Osteoblast (primary cell): ENCODE data around the gene FMR1. TPM values are rescaled to one million over a fixed set of nuclear protein-coding genes. Genes with fewer than 3 reads are reported as not detected.

ENCODE experiments used
- DNase-seq: peaks from one replicate; pipeline ENCODE4 v3.0.0; 2011; ENCODE audit warnings: low spot score, mixed read lengths; ENCODE audit not compliant: insufficient read length; ENCODE audit errors: missing footprints
- H2AFZ ChIP-seq: 2 replicates; pipeline ENCODE4 v1.6.0; 2011; ENCODE audit warnings: mild to moderate bottlenecking, low read length
- H3K27ac ChIP-seq: 2 replicates; pipeline ENCODE4 v1.5.1; 2011; ENCODE audit warnings: mild to moderate bottlenecking, low read depth, low read length, moderate library complexity
- H3K27me3 ChIP-seq: 2 replicates; pipeline ENCODE4 v1.6.0; 2012; ENCODE audit warnings: mild to moderate bottlenecking, control low read depth, inconsistent platforms, low read length, moderate library complexity; ENCODE audit not compliant: insufficient read depth
- H3K36me3 ChIP-seq: 2 replicates; pipeline ENCODE4 v1.5.1; 2011; ENCODE audit warnings: mild to moderate bottlenecking, low read length, control low read depth, moderate library complexity; ENCODE audit not compliant: insufficient read depth
- H3K4me1 ChIP-seq: 2 replicates; pipeline ENCODE4 v1.5.1; 2011; ENCODE audit warnings: mild to moderate bottlenecking, low read length, control low read depth, moderate library complexity; ENCODE audit not compliant: insufficient read depth
- H3K4me2 ChIP-seq: 2 replicates; pipeline ENCODE4 v1.6.0; 2011; ENCODE audit warnings: mild to moderate bottlenecking, low read length; ENCODE audit not compliant: insufficient read depth
- H3K4me3 ChIP-seq: fragments of 200-600 bp; sonication (generic); 3 replicates; pipeline ENCODE4 v1.5.1; 2012; ENCODE audit warnings: mild to moderate bottlenecking, low read length, inconsistent platforms; ENCODE audit not compliant: insufficient read depth
- H3K79me2 ChIP-seq: 2 replicates; pipeline ENCODE4 v1.6.0; 2012; ENCODE audit warnings: mild to moderate bottlenecking, low read length, control low read depth, inconsistent platforms; ENCODE audit not compliant: insufficient read depth
- H3K9me3 ChIP-seq: 2 replicates; pipeline ENCODE4 v1.5.1; 2011; ENCODE audit warnings: low read depth, low read length, control low read depth
- H4K20me1 ChIP-seq: 2 replicates; pipeline ENCODE4 v1.6.0; 2012; ENCODE audit warnings: mild to moderate bottlenecking, low read length, control low read depth; ENCODE audit not compliant: insufficient read depth
- CTCF ChIP-seq: IDR thresholded peaks from 2 replicates; pipeline ENCODE4 v1.5.1; 2011; ENCODE audit warnings: mild to moderate bottlenecking, low read depth, low read length, moderate library complexity; ENCODE audit errors: extremely low read depth
- total RNA-seq: library from RNA; depleted of rRNA; stranded (reverse); fragments of >200 nt; gene quantifications from 2 replicates; pipeline ENCODE4 v1.2.3, GENCODE V29; 2012

The FMR1 gene
- total RNA-seq, 1 donor = 35.8 TPM

GRCh38 chrX:147945286-147945685 lies 33.6 kb downstream of the FMR1 start:
- no peak overlapping the region for H2AFZ ChIP-seq
- no peaks in the 10 kb centered on the region for H3K4me1 ChIP-seq
- H4K20me1 ChIP-seq = no peaks in the 10 kb centered on the region
- H3K79me2 ChIP-seq = no peaks in the 10 kb centered on the region
- no peak overlapping the region for H3K4me2 ChIP-seq
- no peak overlapping the region for H3K27ac ChIP-seq
- H3K9me3 ChIP-seq = no peaks in the 10 kb centered on the region
- H3K36me3 ChIP-seq = peaks cover 3% of the 10 kb centered on the region
- no peak for TF ChIP-seq CTCF
- H3K27me3 ChIP-seq = no peaks in the 10 kb centered on the region
- H3K4me3 ChIP-seq = no peak overlapping the region
- DNase-seq = no peak

- H3K9me3 ChIP-seq = no peaks in the 10 kb centered on the region
- no peak overlapping the region for H3K4me3 ChIP-seq
- DNase-seq = no peak
- H3K79me2 ChIP-seq = no peaks in the 10 kb centered on the region
- no peak overlapping the region for H3K4me2 ChIP-seq
- peaks cover 3% of the 10 kb centered on the region for H3K36me3 ChIP-seq
- no peaks in the 10 kb centered on the region for H4K20me1 ChIP-seq
- no peak for TF ChIP-seq CTCF
- no peak overlapping the region for H3K27ac ChIP-seq
- no peaks in the 10 kb centered on the region for H3K27me3 ChIP-seq
- H3K4me1 ChIP-seq = no peaks in the 10 kb centered on the region
- no peak overlapping the region for H2AFZ ChIP-seq
Measured at GRCh38 chrX:147948531-147948930, 36.8 kb downstream of the FMR1 start.

- H3K79me2 ChIP-seq = no peaks in the 10 kb centered on the region
- H3K4me1 ChIP-seq = no peaks in the 10 kb centered on the region
- H3K4me3 ChIP-seq = no peak overlapping the region
- DNase-seq = no peak
- no peak overlapping the region for H3K27ac ChIP-seq
- H3K36me3 ChIP-seq = peaks cover 3% of the 10 kb centered on the region
- no peaks in the 10 kb centered on the region for H3K9me3 ChIP-seq
- no peak for TF ChIP-seq CTCF
- no peak overlapping the region for H2AFZ ChIP-seq
- H4K20me1 ChIP-seq = no peaks in the 10 kb centered on the region
- no peak overlapping the region for H3K4me2 ChIP-seq
- no peaks in the 10 kb centered on the region for H3K27me3 ChIP-seq
Measured at GRCh38 chrX:147950352-147950751, 38.6 kb downstream of the FMR1 start.

GRCh38 chrX:147953976-147954375 lies 42.3 kb downstream of the FMR1 start:
- Histone ChIP-seq H3K27ac (no peak overlapping the region), H3K27me3 (no peaks in the 10 kb centered on the region), H3K36me3 (no peaks in the 10 kb centered on the region), H3K9me3 (no peaks in the 10 kb centered on the region), H3K4me3 (no peak overlapping the region), H3K4me1 (peaks cover 4% of the 10 kb centered on the region), H4K20me1 (no peaks in the 10 kb centered on the region), H2AFZ (no peak overlapping the region), H3K4me2 (no peak overlapping the region), H3K79me2 (no peaks in the 10 kb centered on the region)
- no peak for DNase-seq
- no peak for TF ChIP-seq CTCF
